Measurements from ENCODE around the gene ATP8A1. TPM values are rescaled to one million over a fixed set of nuclear protein-coding genes. Genes with fewer than 3 reads are reported as not detected.

Gene ATP8A1
- total RNA-seq, 1 donor from 2014 or later: 32.3 TPM

DNA sequence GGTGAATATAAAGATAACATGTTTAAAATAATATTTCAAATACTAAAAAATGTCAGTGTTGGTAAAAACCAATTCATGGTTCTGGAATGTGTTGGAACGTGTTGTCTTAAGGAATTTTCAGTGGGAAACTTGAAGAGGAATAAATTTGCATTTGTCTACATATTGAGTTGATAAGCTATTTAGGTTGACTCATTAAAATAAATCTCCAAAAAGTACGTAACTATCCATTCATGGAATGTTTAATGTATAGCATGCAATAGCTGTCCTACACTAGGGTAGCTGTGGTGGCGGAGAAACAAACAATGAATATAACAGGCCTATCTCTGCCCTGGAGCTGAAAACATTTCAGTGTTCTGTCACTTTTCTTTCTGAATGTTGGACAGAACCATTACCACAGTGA, 239.4 kb downstream of the ATP8A1 start:
- DNase-seq (ENCODE audit: low read depth in 2 of 2): no peak

GRCh38 chr4:42416017-42416416, 240.9 kb downstream of the ATP8A1 start:
- no peak for DNase-seq (ENCODE audit: low read depth in 2 of 2)

GRCh38 chr4:42415281-42415680, 241.6 kb downstream of the ATP8A1 start:
- DNase-seq (ENCODE audit: low read depth in 2 of 2): peak in 1 of 2 donors; percentile 31

- peak in 1 of 2 donors; percentile 96 for DNase-seq (ENCODE audit: low read depth in 2 of 2)
These were observed 244.7 kb downstream of the ATP8A1 start for GRCh38 chr4:42412251-42412650.

GRCh38 chr4:42411803-42412202, 245.1 kb downstream of the ATP8A1 start:
- DNase-seq (ENCODE audit: low read depth in 2 of 2): no peak

DNA sequence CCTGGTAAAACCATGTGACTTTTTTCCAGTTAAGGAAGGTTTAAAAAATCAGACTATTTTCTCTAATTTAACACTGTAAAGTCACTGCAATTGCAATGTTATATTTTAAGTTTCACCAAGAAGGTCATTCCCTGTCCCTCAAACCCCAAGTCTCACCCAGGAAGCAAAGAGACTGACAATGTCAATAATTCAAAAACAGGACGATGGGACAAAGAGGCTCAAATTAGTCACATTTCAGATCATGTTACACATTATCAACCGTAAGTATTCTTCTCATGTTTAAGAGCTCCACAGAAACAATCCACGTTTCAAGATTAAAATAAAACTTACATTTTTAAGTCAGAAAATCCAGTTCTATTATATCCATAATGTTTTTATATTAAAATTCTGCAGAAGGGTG, 246.5 kb downstream of the ATP8A1 start:
- no peak for DNase-seq (ENCODE audit: low read depth in 2 of 2)

- DNase-seq (ENCODE audit: low read depth in 2 of 2): no peak
These were observed 252.9 kb downstream of the ATP8A1 start for GRCh38 chr4:42404001-42404400.

DNA sequence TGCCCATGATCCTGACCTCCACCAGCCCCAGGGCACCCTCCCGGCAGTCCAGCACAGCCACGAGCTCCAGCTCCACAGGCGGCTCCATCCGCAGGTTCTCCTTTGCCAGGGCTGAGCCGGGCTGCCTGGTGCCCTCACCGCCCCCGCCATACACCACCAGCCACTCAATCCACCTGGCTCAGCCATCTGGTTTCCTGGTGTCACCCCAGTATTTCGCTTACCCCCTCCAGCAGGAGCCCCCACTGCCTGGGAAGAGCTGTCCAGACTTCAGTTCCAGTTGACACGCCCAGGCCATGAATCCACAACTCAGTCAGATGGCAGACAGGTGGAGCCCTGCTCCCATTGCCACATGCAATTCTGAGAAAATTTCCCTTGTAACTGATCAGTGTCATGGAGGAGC, 255.7 kb downstream of the ATP8A1 start:
- peak; percentile 2 to 25 for DNase-seq (ENCODE audit: low read depth in 2 of 2)

DNA sequence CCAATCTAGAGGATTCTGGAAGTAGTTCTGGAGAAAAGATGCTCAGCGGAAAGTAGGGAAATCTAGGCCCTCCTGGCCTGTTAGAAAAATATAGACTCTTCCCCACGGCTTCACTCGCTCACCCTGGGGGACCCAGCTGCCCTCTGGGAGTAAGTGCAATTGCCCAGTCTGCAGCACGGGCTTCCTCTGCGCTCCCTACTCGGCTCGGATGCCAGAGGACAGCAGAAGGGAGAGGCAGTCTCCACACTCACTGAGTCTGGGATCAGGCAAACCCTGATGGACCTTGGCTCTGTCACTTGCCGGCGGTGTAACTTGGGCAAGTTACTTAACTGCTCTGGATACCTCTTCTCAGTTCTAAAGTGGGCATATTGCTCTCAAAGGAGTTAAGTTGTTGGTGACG, 257.5 kb downstream of the ATP8A1 start:
- DNase-seq (ENCODE audit: low read depth in 2 of 2): peak in 1 of 2 donors; percentile 44

GRCh38 chr4:42398871-42399331, 258.0 kb downstream of the ATP8A1 start:
- peak in 1 of 2 donors; percentile 22 for DNase-seq (ENCODE audit: low read depth in 2 of 2)

- peak; percentile 16 to 35 for DNase-seq (ENCODE audit: low read depth in 2 of 2)
These were observed 258.6 kb downstream of the ATP8A1 start for GRCh38 chr4:42398171-42398870.

DNA sequence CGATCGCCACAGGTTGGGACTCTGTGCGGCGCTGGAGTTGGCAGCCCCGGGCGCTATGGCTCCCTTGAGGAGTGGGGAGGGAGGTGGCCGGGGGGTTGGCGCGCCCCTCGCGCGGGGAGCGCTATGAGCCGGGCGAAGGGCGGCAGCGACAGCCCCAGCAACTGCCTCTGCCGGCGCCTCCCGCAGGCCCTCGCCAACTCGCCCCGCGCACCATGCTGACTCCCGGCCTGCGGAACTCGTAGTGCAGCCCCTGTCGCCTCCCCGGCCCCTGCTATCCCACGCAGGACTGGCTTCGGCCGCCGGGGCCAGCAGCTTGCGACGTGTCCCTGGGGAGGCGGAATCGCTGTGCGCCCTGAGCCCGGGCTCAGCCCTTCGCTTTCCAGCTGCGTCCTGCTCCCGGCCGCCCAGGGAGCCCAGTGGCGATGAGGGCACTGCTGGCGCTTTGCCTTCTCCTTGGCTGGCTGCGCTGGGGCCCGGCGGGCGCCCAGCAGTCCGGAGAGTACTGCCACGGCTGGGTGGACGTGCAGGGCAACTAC, 259.2 kb downstream of the ATP8A1 start:
- DNase-seq (ENCODE audit: low read depth in 2 of 2): peak; percentile 19 to 57

DNA sequence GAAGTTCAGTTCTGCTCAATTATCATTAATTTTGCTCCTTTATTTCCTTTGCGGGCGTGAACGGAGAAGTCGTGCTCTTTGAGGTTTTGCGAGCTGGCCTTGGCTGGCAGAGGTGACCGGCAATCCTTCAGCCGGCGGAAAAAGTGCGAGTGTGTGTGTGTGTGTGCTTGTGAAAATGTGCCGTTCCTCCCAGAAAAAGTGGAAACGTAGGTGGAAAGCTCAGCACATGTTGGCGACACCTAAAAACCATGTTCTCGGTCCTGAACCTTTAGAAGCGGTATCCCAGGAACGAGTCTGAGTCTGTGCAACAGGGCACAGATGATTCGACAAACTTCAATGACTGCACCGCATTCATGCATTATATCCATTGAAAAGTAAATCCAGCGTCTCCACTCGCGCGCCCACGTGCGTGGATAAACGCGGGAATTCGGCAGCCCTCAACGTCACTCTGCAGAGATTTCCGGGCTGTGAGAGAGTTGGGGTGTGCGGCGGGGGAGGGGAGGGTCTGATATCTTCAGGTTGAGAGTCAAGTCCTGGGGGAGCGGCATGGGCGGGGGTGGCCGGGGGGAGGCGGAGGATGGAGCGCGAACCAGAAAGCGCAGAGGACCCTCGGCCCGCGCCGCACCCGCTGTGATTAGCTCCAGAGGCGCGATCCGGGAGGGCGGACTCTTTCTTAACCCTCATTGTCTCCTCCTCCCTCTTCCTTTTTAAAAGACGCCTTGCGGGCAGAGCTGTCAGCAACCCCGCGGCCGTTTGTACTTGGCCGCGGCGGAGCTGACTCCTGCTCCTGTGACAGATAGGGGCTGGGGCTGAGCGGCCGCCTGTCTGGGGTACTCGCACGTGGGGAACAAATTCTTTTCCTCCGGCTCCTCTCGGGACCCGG, 259.9 kb downstream of the ATP8A1 start, which contains the start of gene SHISA3:
TSS of gene SHISA3 (plus strand) at position 737 of the 883 bp plus-strand sequence. CDS start 569 bp downstream, outside the sequence.
- peak; percentile 18 to 55 for DNase-seq (ENCODE audit: low read depth in 2 of 2)

GRCh38 chr4:42396361-42396751, 260.5 kb downstream of the ATP8A1 start:
- no peak for DNase-seq (ENCODE audit: low read depth in 2 of 2)

GRCh38 chr4:42395595-42395994, 261.3 kb downstream of the ATP8A1 start:
- no peak for DNase-seq (ENCODE audit: low read depth in 2 of 2)

DNA sequence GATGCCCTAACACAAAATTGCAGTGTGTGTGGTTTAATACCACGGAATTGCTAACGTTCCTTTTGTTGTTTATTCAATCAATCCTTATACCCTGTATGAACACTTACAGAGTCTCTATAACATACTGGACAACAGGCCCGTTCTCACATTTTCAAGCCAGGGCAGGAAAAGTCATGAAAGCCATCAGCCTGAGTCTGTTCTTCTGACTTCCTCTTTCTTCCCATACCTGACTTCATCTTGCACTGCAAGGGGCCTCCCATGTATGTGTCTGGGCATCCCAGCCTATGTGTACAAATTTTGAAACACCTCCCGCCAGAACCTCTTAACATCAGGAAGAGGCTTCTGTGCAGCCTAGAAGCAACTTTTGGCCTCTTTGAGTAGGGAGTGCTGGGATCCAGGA, 264.5 kb downstream of the ATP8A1 start:
- DNase-seq (ENCODE audit: low read depth in 2 of 2): no peak

DNA sequence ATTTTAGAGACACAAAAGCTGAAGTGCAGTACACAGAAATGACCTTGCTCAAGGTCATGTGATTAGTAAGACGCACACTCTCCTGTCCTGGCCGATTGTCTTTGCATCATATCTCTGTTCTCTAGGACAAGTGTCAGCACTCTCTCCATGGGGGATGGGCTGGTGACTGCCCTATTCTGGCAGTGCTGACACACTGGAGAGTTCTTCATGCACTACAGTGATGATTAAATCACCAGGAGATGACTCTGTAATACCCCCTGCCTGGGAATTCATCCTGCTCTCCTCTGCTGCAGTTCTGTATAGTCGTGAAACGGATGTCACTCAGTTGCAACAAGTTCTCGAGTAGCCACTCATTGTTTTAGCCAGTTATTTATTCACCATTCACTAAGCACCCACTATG, 264.9 kb downstream of the ATP8A1 start:
- no peak for DNase-seq (ENCODE audit: low read depth in 2 of 2)

DNA sequence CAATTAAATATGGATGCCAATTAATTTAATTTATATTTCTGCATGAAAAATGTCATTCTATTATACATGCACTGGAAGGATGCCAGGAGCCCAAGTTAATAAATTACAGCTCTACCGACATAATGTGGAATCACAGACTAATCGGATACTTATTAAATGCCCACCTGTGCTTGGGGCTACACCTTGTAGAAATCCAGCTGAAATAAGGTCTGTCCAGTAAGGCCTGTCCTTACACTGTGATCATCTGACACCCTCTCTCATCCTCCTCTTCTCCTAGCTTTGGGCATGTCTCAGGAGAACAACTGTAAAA, 265.6 kb downstream of the ATP8A1 start:
- no peak for DNase-seq (ENCODE audit: low read depth in 2 of 2)

GRCh38 chr4:42390622-42391354, 266.1 kb downstream of the ATP8A1 start:
- DNase-seq (ENCODE audit: low read depth in 2 of 2): no peak

DNA sequence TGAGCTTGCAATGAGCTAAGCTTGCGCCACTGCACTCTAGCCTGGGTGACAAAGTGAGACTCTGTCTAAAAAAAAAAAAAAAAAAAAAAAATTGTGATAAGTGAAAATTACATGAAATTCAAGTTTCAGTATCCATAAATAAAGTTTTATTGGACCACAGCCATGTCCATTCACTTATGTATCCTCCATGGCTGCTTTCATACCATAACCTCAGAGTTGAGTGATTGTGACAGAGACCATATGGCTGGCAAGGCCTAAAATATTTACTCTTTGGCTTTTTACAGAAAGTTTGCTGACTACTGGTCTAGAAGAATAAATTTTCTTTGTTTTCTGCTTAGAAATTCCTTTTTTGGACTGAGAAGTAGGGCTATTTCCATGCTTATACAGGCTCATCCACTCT, 271.4 kb downstream of the ATP8A1 start:
- DNase-seq (ENCODE audit: low read depth in 2 of 2): no peak

DNA sequence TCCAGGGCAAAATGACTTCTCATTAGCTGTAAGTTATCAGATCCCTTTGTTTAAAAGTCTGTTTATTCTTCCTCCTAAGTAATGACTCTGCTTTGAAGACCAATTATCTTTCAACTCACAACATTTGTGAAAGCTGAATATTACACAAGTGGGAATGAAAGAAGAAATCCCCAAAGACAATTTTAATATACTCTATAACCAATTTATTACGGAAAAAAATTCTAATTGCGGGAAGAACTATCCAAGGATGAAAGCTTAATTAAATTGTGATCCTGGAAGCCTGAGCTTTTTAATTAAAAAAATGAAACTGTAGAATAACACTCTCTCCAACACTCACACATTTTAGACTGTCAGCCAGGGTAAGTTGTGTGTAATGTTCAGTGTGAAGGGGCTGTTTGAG, 275.2 kb downstream of the ATP8A1 start:
- DNase-seq (ENCODE audit: low read depth in 2 of 2): no peak

GRCh38 chr4:42377497-42377896, 279.4 kb downstream of the ATP8A1 start:
- DNase-seq (ENCODE audit: low read depth in 2 of 2): no peak

Measured in lung microvascular endothelial cell (primary cell).